ENCODE data around the gene IZUMO3.

DNA sequence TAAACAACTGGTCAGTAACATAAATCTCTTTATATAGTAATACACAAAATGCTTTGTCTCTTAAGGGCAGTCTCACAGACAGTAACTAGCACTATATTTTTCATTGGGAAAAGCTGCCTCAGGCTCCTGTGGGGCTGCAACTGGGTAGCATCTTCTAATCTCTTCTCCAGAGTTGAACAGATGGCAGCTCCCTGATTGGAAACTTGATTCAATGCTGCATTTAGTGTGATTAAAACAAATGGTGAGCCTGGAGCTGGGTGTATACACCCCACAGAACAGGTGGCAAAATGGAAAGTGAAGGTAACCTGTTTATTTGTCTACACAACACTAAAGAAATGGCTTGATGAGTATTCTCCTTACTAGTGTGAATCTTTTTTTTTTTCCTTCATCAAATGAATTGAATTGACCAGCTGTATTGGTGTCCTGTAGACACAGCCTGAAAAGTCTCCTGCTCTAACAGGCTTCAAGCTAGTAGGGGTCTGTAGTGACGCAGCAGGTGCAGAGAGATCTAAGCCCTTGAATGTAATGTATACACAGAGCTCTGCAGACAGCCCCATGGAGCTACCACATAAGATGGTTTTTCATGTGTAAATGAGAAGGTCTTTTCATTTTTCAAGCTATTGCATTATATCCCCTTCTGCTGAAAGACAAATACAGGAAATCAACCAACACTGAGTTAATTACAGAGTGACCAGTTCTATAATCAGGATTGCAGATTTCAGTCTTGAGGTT is 43.3 kb downstream of the IZUMO3 start:
- TF ChIP-seq, protein P1, sequence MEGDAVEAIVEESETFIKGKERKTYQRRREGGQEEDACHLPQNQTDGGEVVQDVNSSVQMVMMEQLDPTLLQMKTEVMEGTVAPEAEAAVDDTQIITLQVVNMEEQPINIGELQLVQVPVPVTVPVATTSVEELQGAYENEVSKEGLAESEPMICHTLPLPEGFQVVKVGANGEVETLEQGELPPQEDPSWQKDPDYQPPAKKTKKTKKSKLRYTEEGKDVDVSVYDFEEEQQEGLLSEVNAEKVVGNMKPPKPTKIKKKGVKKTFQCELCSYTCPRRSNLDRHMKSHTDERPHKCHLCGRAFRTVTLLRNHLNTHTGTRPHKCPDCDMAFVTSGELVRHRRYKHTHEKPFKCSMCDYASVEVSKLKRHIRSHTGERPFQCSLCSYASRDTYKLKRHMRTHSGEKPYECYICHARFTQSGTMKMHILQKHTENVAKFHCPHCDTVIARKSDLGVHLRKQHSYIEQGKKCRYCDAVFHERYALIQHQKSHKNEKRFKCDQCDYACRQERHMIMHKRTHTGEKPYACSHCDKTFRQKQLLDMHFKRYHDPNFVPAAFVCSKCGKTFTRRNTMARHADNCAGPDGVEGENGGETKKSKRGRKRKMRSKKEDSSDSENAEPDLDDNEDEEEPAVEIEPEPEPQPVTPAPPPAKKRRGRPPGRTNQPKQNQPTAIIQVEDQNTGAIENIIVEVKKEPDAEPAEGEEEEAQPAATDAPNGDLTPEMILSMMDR (IDR thresholded peaks at IDR 0.05) = no peak
- TF ChIP-seq POLR2A (IDR thresholded peaks at IDR 0.05) = no peak

Data from tibial nerve (tissue), 3 donors.